CD4-positive, alpha-beta T cell treated with Interferon alpha-2 for 1 hour (primary cell): ENCODE measurements around the gene ATP11A.

Source experiments
- DNase-seq, 2 donors: peaks; one replicate each; pipeline ENCODE4 v3.0.0-alpha.2; 2020 to 2022

The ATP11A gene

GRCh38 chr13:112802802-112803195 is 113.0 kb downstream of the ATP11A start:
- DNase-seq, result no peak

GRCh38 chr13:112803422-112803821 is 113.6 kb downstream of the ATP11A start:
- DNase-seq, result no peak

- DNase-seq, result no peak
Measured at GRCh38 chr13:112804374-112804773, 114.5 kb downstream of the ATP11A start.

- DNase-seq, result no peak
Measured at GRCh38 chr13:112806739-112807652, 117.2 kb downstream of the ATP11A start.

GRCh38 chr13:112807653-112808376 is 118.0 kb downstream of the ATP11A start:
- DNase-seq, result no peak

GRCh38 chr13:112808377-112809140 is 118.7 kb downstream of the ATP11A start:
- no peak for DNase-seq

GRCh38 chr13:112809332-112810315 is 119.8 kb downstream of the ATP11A start:
- DNase-seq, result no peak

- DNase-seq, result no peak
Measured at GRCh38 chr13:112810608-112811007, 120.8 kb downstream of the ATP11A start.

GRCh38 chr13:112812306-112813055 is 122.6 kb downstream of the ATP11A start:
- no peak for DNase-seq

GRCh38 chr13:112813552-112813951 is 123.7 kb downstream of the ATP11A start:
- DNase-seq, result no peak

GRCh38 chr13:112814905-112815585 is 125.2 kb downstream of the ATP11A start:
- no peak for DNase-seq

GRCh38 chr13:112815871-112816270 is 126.0 kb downstream of the ATP11A start:
- no peak for DNase-seq

GRCh38 chr13:112818040-112818697 is 128.3 kb downstream of the ATP11A start:
- DNase-seq, result no peak

GRCh38 chr13:112818698-112819045 is 128.8 kb downstream of the ATP11A start:
- DNase-seq, result no peak

GRCh38 chr13:112819111-112819510 is 129.3 kb downstream of the ATP11A start:
- DNase-seq, result no peak

- no peak for DNase-seq
Measured at GRCh38 chr13:112819816-112820215, 130.0 kb downstream of the ATP11A start.

- DNase-seq, result no peak
Measured at GRCh38 chr13:112820318-112820717, 130.5 kb downstream of the ATP11A start.

- no peak for DNase-seq
Measured at GRCh38 chr13:112821340-112822055, 131.7 kb downstream of the ATP11A start.

- no peak for DNase-seq
Measured at GRCh38 chr13:112822851-112823250, 133.0 kb downstream of the ATP11A start.
